DOHH2 (cell line): ENCODE measurements around the gene MPRIP.

Source experiments
- CTCF ChIP-seq: fragments of 200-600 bp; sonication (generic); IDR thresholded peaks from one replicate; pipeline ENCODE4 v1.5.1; 2014; ENCODE audit warnings: antibody characterized with exemption, mild to moderate bottlenecking, low read depth, low read length; ENCODE audit not compliant: poor library complexity, severe bottlenecking
- EZH2phosphoT487 ChIP-seq: fragments of 200-600 bp; sonication (generic); IDR thresholded peaks from 2 replicates; pipeline ENCODE4 v1.6.1; 2017; ENCODE audit warnings: borderline replicate concordance, mild to moderate bottlenecking, antibody characterized with exemption, low read length, moderate library complexity, mixed read lengths

- no peak for TF ChIP-seq CTCF
- no peak for TF ChIP-seq EZH2phosphoT487
Observed at GRCh38 chr17:17034026-17034425, 8.2 kb upstream of the MPRIP start.
